Spleen (tissue), 7 donors: Measurements from ENCODE around the gene SECISBP2.

Experiments used
- POLR2AphosphoS5 ChIP-seq, 3 donors: sonication (generic); formaldehyde crosslinking; IDR thresholded peaks; one replicate each; pipeline ENCODE4 v1.5.1; 2017; ENCODE audit warnings: antibody characterized with exemption in 3 of 3
- TF ChIP-seq, protein P1 (sequence below), 11 experiments: fragments of 200-600 bp in 7 of 11; fragments of 450-650 bp in 4 of 11; sonication (generic) in 4 of 11; IDR thresholded peaks in 8 of 11; conservative IDR thresholded peaks in 3 of 11; 1 replicate in 7 of 11; 2 replicates in 4 of 11; pipeline versions ENCODE4 v1.4.0 to v1.8.0; 2016 to 2021; ENCODE audit warnings: antibody characterized with exemption in 11 of 11, inconsistent platforms in 4 of 11, mild to moderate bottlenecking in 1 of 11
- donor health status: DM: no; HTN: no; CAD: no; lungs with moderate emphysema.
- donor health status: DM: no; HTN: no; CAD: no.
- donor health status: DM: no; HTN: no; CAD: no.

DNA sequence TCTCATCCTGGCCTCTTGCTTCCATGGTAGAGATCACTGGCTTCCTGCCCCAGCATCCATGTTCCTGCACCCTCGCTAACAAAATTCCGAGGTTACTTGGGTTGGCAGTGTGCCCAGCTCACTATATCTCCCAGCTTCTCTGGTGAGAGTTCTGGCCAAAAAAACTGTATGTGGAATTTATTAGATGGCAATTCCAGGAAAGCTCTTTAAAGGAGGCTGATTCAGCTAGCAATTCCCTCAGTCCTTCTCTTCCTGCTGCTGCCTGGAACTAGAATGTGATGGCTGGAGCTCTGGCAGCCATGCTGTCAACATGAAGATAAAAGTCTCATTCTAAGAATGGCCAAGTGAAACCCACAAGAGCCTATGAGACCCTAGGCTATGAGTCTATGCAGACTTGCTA is 88.8 kb downstream of the SECISBP2 start:
- TF ChIP-seq, protein P1, sequence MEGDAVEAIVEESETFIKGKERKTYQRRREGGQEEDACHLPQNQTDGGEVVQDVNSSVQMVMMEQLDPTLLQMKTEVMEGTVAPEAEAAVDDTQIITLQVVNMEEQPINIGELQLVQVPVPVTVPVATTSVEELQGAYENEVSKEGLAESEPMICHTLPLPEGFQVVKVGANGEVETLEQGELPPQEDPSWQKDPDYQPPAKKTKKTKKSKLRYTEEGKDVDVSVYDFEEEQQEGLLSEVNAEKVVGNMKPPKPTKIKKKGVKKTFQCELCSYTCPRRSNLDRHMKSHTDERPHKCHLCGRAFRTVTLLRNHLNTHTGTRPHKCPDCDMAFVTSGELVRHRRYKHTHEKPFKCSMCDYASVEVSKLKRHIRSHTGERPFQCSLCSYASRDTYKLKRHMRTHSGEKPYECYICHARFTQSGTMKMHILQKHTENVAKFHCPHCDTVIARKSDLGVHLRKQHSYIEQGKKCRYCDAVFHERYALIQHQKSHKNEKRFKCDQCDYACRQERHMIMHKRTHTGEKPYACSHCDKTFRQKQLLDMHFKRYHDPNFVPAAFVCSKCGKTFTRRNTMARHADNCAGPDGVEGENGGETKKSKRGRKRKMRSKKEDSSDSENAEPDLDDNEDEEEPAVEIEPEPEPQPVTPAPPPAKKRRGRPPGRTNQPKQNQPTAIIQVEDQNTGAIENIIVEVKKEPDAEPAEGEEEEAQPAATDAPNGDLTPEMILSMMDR (IDR thresholded peaks at IDR 0.05 in 8 of 11, conservative IDR thresholded peaks at IDR 0.05 in 3 of 11): no peak
- no peak for TF ChIP-seq POLR2AphosphoS5 (IDR thresholded peaks at IDR 0.05)
